ENCODE data around the gene ARHGAP35.

Gene ARHGAP35

GRCh38 chr19:46906221-46906620 lies 45.4 kb downstream of the ARHGAP35 start:
- DNase-seq = no peak

DNA sequence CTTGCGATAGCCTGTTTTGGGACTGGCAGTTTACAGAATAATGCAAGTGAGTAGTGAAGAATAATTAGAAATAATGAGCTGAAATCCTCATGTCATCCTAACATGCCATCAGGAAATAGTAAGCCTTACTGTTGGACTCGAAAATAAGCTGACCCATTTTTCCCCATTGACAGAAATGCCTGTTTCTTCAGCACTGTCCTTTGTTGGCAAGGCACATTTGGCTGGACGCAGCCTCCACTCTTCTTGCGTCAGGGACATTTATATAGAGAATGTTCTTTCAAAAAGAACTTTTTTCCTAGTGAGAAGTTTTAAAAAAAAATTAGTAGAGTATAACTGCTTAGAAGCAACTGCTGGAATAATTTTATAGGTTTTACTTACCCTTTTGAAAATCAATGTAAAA lies 47.1 kb downstream of the ARHGAP35 start:
- DNase-seq = no peak

GRCh38 chr19:46909356-46909755 lies 48.6 kb downstream of the ARHGAP35 start:
- no peak for DNase-seq
